Stimulated activated CD4-positive, alpha-beta T cell treated with anti-CD3 and anti-CD28 coated beads, Interleukin-1b, Interleukin-23, amount 100 ng/mL, for 24 hours (primary cell): ENCODE data around the gene POMP.
"Not testable (repeated sequence)": the region's sequence is repeated elsewhere in the genome, so short reads cannot be mapped to it uniquely, and the experiment has no call there.

ENCODE experiments used
- DNase-seq, 4 experiments: peaks; one replicate each; pipeline ENCODE4 v3.0.0-alpha.2; 2020; ENCODE audit warnings: low read depth in 4 of 4, low spot score in 1 of 4

The POMP gene

DNA sequence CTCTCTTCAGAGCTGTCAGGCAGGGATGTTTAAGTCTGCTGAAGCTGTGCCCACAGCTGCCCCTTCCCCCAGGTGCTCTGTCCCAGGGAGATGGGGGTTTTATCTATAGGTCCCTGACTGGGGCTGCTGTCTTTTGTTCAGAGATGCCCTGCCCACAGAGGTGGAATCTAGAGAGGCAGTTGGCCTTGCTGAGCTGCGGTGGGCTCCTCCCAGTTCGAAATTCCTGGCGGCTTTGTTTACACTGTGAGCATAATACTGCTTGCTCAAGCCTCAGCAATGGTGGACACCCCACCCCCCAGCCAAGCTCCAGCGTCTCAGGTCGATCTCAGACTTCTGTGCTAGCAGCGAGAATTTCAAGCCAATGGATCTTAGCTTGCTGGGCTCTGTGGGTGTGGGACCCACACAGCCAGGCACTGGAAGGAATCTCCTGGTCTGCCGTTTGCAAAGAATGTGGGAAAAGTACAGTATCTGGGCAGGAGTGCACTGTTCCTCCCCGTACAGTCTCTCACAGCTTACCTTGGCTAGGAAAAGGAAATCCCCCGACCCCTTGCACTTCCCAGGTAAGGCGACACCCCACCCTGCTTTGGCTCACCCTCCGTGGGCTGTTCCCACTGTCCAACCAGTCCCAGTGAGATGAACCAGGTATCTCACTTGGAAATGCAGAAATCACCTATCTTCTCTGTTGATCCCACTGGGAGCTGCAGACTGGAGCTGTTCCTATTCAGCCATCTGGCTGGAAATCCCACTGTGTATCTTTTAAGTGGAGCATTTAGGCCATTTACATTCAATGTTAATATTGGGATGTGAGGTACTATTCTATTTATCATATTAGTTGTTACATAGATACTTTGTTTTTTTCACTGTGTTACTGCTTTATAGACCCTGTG, 34.9 kb downstream of the POMP start:
- DNase-seq: not testable (repeated sequence)

DNA sequence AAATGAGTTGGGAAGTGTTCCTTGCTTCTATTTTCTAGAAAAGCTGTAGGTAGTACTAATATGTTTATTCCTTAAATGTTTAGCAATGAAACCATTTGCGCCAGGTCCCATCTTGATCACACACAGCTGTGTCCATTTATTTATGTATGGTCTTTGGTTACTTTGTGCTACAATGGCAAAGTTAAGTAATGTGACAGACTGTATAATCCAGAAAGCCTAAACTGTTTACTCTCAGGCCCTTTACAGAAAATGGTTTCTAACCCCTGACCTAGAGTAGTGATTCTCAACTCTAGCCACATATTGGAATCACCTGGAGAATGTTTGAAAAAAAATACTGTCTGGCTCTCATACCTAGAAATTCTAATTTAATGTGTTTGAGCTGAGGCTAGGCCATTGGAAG, 38.5 kb downstream of the POMP start:
- DNase-seq: no peak

DNA sequence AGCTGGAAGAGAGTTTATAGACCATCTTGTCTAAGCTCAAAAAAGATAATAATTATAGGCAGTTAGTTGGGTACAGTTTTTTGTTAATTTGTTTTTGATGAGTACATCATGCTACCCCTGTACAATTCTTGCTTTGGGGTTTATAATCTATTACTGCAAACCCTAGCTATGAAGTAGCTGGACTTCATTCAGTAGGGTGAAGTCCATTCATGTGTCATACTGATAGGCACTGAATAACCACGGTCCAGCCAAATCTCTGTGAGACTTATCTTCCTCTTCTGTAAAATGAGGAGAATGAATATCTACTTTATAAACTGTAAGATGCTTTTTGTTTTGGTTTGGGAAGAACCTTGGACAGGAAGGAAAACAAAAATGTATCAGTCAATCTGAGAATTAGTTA, 40.3 kb downstream of the POMP start:
- no peak for DNase-seq

- DNase-seq: no peak
Measured at GRCh38 chr13:28704282-28704681, 45.4 kb downstream of the POMP start.

DNA sequence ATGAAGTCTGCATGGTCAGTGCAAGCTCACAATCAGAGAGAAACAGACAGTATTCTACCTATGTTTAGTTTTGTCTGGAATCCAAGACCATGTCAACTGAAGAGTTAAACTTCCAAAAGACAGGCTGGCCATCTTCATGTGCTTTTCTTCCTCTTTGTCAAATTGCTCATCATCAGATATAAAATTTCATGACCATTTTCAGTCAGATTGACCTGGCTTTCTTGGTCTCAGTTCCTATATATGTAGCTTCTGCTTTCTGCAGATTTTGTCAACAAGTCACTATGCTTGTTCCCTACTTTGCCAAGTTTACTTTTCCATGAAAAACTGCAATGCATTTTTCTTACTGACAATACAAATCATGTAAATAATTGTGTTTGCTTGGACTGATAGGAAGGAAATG, 46.0 kb downstream of the POMP start:
- DNase-seq: no peak

GRCh38 chr13:28705461-28706083, 46.6 kb downstream of the POMP start:
- DNase-seq: no peak

- no peak for DNase-seq
Measured at GRCh38 chr13:28707629-28708427, 48.9 kb downstream of the POMP start.

DNA sequence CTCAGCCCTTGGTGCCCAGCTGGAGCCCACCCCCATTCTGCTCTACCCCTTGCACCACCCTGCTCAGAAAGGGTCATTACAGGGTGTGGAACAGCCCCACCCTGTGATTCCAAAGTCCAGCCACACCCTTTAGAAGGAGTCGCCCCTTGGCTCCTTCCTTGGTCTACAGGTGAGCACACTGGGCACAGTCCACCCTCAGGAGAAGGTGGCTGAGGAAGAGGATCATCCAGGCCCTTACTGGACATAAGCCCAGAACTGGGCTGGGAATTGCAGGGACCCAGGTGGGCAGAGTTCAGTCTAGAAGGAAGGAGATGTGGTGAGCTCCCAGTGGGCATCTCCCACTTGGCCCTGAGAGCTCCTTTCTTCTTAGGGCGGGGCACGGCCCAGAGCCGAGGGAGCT, 51.2 kb downstream of the POMP start:
- DNase-seq: no peak

- DNase-seq: no peak
Measured at GRCh38 chr13:28714651-28715050, 55.7 kb downstream of the POMP start.

GRCh38 chr13:28716511-28716910, 57.6 kb downstream of the POMP start:
- no peak for DNase-seq

DNA sequence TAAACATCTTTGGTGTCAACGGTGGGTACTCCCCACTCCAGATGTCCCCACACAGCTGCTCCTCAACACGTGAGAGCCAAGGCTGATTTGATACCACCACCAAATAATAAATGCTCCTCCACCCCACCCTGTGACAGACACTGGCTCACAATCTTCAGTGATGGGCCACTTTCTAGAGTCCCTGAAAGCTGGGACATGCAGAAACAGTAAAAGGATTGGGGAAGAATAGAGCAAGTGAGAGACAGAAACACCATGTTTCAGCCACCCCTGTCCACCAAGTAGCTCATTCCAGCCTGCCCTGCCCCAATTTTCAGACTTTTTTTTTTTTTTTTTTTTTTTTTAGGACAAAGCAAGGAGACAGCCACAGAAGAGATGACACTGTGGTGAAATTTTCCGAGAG, 58.2 kb downstream of the POMP start:
- DNase-seq: no peak

GRCh38 chr13:28718196-28718542, 59.2 kb downstream of the POMP start:
- DNase-seq: no peak

- peak; percentile 89 to 97 (median 95) for DNase-seq
Measured at GRCh38 chr13:28718543-28719226, 59.8 kb downstream of the POMP start, which contains the start of gene SLC46A3. Gene SLC46A3 (minus strand): TSS chr13:28718970. CDS start chr13:28717998, 972 bp downstream.

GRCh38 chr13:28719227-28720055, 60.5 kb downstream of the POMP start:
- no peak for DNase-seq

- DNase-seq: no peak
Measured at GRCh38 chr13:28723806-28724205, 64.9 kb downstream of the POMP start.

- DNase-seq: no peak
Measured at GRCh38 chr13:28725046-28725610, 66.2 kb downstream of the POMP start.
